ENCODE data around the gene ACAP2. TPM values are rescaled to one million over a fixed set of nuclear protein-coding genes. Genes with fewer than 3 reads are reported as not detected.

ACAP2 gene
- total RNA-seq, 1 donor from 2014 or later = 46.0 TPM

GRCh38 chr3:195395208-195395816, 47.5 kb downstream of the ACAP2 start:
- H3K4me3 ChIP-seq (ENCODE audit: insufficient read depth, low read depth, low read length) = no peak overlapping the region
- no peaks in the 10 kb centered on the region for H3K4me1 ChIP-seq (ENCODE audit: insufficient read depth, low read length)
- H3K36me3 ChIP-seq (ENCODE audit: insufficient read depth, low read length) = no peaks in the 10 kb centered on the region
- H3K36me3 Mint-ChIP-seq (ENCODE audit: low read depth, unreplicated experiment) = no peaks in the 10 kb centered on the region
- FAIRE-seq (no peak), DNase-seq (ENCODE audit: low read depth) (no peak)
- no peak overlapping the region for H3K9ac ChIP-seq (ENCODE audit: low read length)
- H2AFZ ChIP-seq (ENCODE audit: low read depth, low read length) = no peak overlapping the region
- H3K9me3 Mint-ChIP-seq (ENCODE audit: unreplicated experiment) = no peaks in the 10 kb centered on the region
- no peaks in the 10 kb centered on the region for H3K27me3 Mint-ChIP-seq (ENCODE audit: low read depth, unreplicated experiment)
- no peaks in the 10 kb centered on the region for H3K9me3 ChIP-seq (ENCODE audit: insufficient read depth, low read depth, low read length)
- H3K4me3 Mint-ChIP-seq (ENCODE audit: unreplicated experiment) = no peak overlapping the region
- H3K27ac Mint-ChIP-seq (ENCODE audit: unreplicated experiment) = no peak overlapping the region
- H3K79me2 ChIP-seq (ENCODE audit: insufficient read depth, low read length) = peaks cover 72% of the 10 kb centered on the region
- H3K27me3 ChIP-seq (ENCODE audit: insufficient read depth, low read length) = no peaks in the 10 kb centered on the region
- H4K20me1 ChIP-seq (ENCODE audit: insufficient read depth, low read length) = peaks cover 35% of the 10 kb centered on the region
- no peak overlapping the region for H3K27ac ChIP-seq (ENCODE audit: low read depth, low read length)
- H3K4me1 Mint-ChIP-seq (ENCODE audit: low read depth, unreplicated experiment) = peaks cover 1% of the 10 kb centered on the region
- H3K4me2 ChIP-seq (ENCODE audit: low read length) = no peak overlapping the region
- TF ChIP-seq CTCF (IDR thresholded peaks at IDR 0.05; ENCODE audit: insufficient read depth, low read depth, low read length) (no peak), EZH2 (IDR thresholded peaks at IDR 0.05; ENCODE audit: insufficient read depth, low read length) (no peak)

- H3K4me2 ChIP-seq (ENCODE audit: low read length) = no peak overlapping the region
- peaks cover 35% of the 10 kb centered on the region for H4K20me1 ChIP-seq (ENCODE audit: insufficient read depth, low read length)
- DNase-seq (ENCODE audit: low read depth) = peak; percentile 25
- no peak overlapping the region for H3K4me3 ChIP-seq (ENCODE audit: insufficient read depth, low read depth, low read length)
- no peaks in the 10 kb centered on the region for H3K27me3 ChIP-seq (ENCODE audit: insufficient read depth, low read length)
- no peak overlapping the region for H3K9ac ChIP-seq (ENCODE audit: low read length)
- Mint-ChIP-seq H3K4me1 (ENCODE audit: low read depth, unreplicated experiment) (peaks cover 1% of the 10 kb centered on the region), H3K27me3 (ENCODE audit: low read depth, unreplicated experiment) (no peaks in the 10 kb centered on the region), H3K36me3 (ENCODE audit: low read depth, unreplicated experiment) (no peaks in the 10 kb centered on the region), H3K9me3 (ENCODE audit: unreplicated experiment) (no peaks in the 10 kb centered on the region), H3K4me3 (ENCODE audit: unreplicated experiment) (no peak overlapping the region), H3K27ac (ENCODE audit: unreplicated experiment) (no peak overlapping the region)
- H3K9me3 ChIP-seq (ENCODE audit: insufficient read depth, low read depth, low read length) = no peaks in the 10 kb centered on the region
- H3K36me3 ChIP-seq (ENCODE audit: insufficient read depth, low read length) = no peaks in the 10 kb centered on the region
- no peak for FAIRE-seq
- no peak overlapping the region for H2AFZ ChIP-seq (ENCODE audit: low read depth, low read length)
- TF ChIP-seq CTCF (IDR thresholded peaks at IDR 0.05; ENCODE audit: insufficient read depth, low read depth, low read length) (no peak), EZH2 (IDR thresholded peaks at IDR 0.05; ENCODE audit: insufficient read depth, low read length) (no peak)
- no peak overlapping the region for H3K27ac ChIP-seq (ENCODE audit: low read depth, low read length)
- peaks cover 67% of the 10 kb centered on the region for H3K79me2 ChIP-seq (ENCODE audit: insufficient read depth, low read length)
- no peaks in the 10 kb centered on the region for H3K4me1 ChIP-seq (ENCODE audit: insufficient read depth, low read length)
Measured at GRCh38 chr3:195394700-195395099, 48.1 kb downstream of the ACAP2 start.

GRCh38 chr3:195394024-195394423, 48.8 kb downstream of the ACAP2 start:
- Histone ChIP-seq H3K79me2 (ENCODE audit: insufficient read depth, low read length) (peaks cover 63% of the 10 kb centered on the region), H4K20me1 (ENCODE audit: insufficient read depth, low read length) (peaks cover 35% of the 10 kb centered on the region), H3K9ac (ENCODE audit: low read length) (no peak overlapping the region), H3K27me3 (ENCODE audit: insufficient read depth, low read length) (no peaks in the 10 kb centered on the region), H3K9me3 (ENCODE audit: insufficient read depth, low read depth, low read length) (no peaks in the 10 kb centered on the region), H3K4me3 (ENCODE audit: insufficient read depth, low read depth, low read length) (no peak overlapping the region), H2AFZ (ENCODE audit: low read depth, low read length) (no peak overlapping the region), H3K27ac (ENCODE audit: low read depth, low read length) (no peak overlapping the region), H3K4me1 (ENCODE audit: insufficient read depth, low read length) (no peaks in the 10 kb centered on the region), H3K36me3 (ENCODE audit: insufficient read depth, low read length) (no peaks in the 10 kb centered on the region), H3K4me2 (ENCODE audit: low read length) (no peak overlapping the region)
- Mint-ChIP-seq H3K36me3 (ENCODE audit: low read depth, unreplicated experiment) (no peaks in the 10 kb centered on the region), H3K9me3 (ENCODE audit: unreplicated experiment) (no peaks in the 10 kb centered on the region), H3K4me1 (ENCODE audit: low read depth, unreplicated experiment) (peaks cover 1% of the 10 kb centered on the region), H3K27me3 (ENCODE audit: low read depth, unreplicated experiment) (no peaks in the 10 kb centered on the region), H3K4me3 (ENCODE audit: unreplicated experiment) (no peak overlapping the region), H3K27ac (ENCODE audit: unreplicated experiment) (no peak overlapping the region)
- TF ChIP-seq EZH2 (IDR thresholded peaks at IDR 0.05; ENCODE audit: insufficient read depth, low read length) (no peak), CTCF (IDR thresholded peaks at IDR 0.05; ENCODE audit: insufficient read depth, low read depth, low read length) (no peak)
- DNase-seq (ENCODE audit: low read depth) (no peak), FAIRE-seq (no peak)
